Neural cell (in vitro differentiated cells): Measurements from ENCODE around the gene MRPS34. TPM values are rescaled to one million over a fixed set of nuclear protein-coding genes. Genes with fewer than 3 reads are reported as not detected.

Experiments
- H2AFZ ChIP-seq: fragments of 200-600, 300-800 bp; sonication (generic), shearing (Covaris generic); 2 replicates; pipeline ENCODE4 v1.6.0; 2014; ENCODE audit warnings: low read depth, mild to moderate bottlenecking, antibody characterized with exemption, low read length, moderate library complexity
- H3F3A ChIP-seq: fragments of 200-600 bp; shearing (Covaris generic); 2 replicates; pipeline ENCODE4 v1.6.1; 2016; ENCODE audit warnings: mild to moderate bottlenecking, moderate library complexity, mixed read lengths, antibody characterized with exemption, low read length; ENCODE audit not compliant: insufficient read depth, poor library complexity, severe bottlenecking
- H3K27ac ChIP-seq: fragments of 200-600, 300-800 bp; sonication (generic), shearing (Covaris generic); 2 replicates; pipeline ENCODE4 v1.5.1; 2014; ENCODE audit warnings: mild to moderate bottlenecking, low read length, moderate library complexity
- H3K27me3 ChIP-seq: fragments of 300-800, 200-600 bp; sonication (generic), shearing (Covaris generic); 2 replicates; pipeline ENCODE4 v1.6.0; 2014; ENCODE audit warnings: mild to moderate bottlenecking, low read depth, low read length, moderate library complexity; ENCODE audit not compliant: insufficient read depth
- H3K36me3 ChIP-seq: fragments of 300-800, 200-600 bp; sonication (generic), shearing (Covaris generic); 2 replicates; pipeline ENCODE4 v1.5.1; 2014; ENCODE audit warnings: mild to moderate bottlenecking, antibody characterized with exemption, low read length, moderate library complexity; ENCODE audit not compliant: insufficient read depth
- H3K4me2 ChIP-seq: fragments of 300-800, 200-600 bp; sonication (generic), shearing (Covaris generic); 2 replicates; pipeline ENCODE4 v1.6.0; 2014; ENCODE audit warnings: mild to moderate bottlenecking, low read length
- H3K4me3 ChIP-seq: fragments of 300-800, 200-600 bp; sonication (generic), shearing (Covaris generic); 2 replicates; pipeline ENCODE4 v1.5.1; 2014; ENCODE audit warnings: mild to moderate bottlenecking, low read length, moderate library complexity
- H3K79me2 ChIP-seq: fragments of 200-600 bp; shearing (Covaris generic); replicated peaks from 2 replicates; pipeline ENCODE4 v1.6.0; 2014; ENCODE audit warnings: mild to moderate bottlenecking, low read length, moderate library complexity; ENCODE audit not compliant: insufficient read depth
- H3K9ac ChIP-seq: fragments of 300-800, 200-600 bp; sonication (generic), shearing (Covaris generic); 2 replicates; pipeline ENCODE4 v1.6.1; 2016; ENCODE audit warnings: mild to moderate bottlenecking, low read length, mixed read lengths
- H3K9me2 ChIP-seq: fragments of 200-600 bp; shearing (Covaris generic); 2 replicates; pipeline ENCODE4 v1.6.1; 2016; ENCODE audit warnings: mild to moderate bottlenecking, low read length, mixed read lengths; ENCODE audit not compliant: insufficient read depth
- H3K9me3 ChIP-seq: fragments of 200-600, 300-800 bp; sonication (generic), shearing (Covaris generic); 2 replicates; pipeline ENCODE4 v1.6.1; 2016; ENCODE audit warnings: mild to moderate bottlenecking, mixed run types, low read length, moderate library complexity, mixed read lengths
- H4K20me1 ChIP-seq: fragments of 200-600 bp; shearing (Covaris generic); 2 replicates; pipeline ENCODE4 v1.6.1; 2016; ENCODE audit warnings: mild to moderate bottlenecking, mixed run types; ENCODE audit not compliant: insufficient read depth
- CTCF ChIP-seq: fragments of 450-650 bp; IDR thresholded peaks from 2 replicates; pipeline ENCODE4 v1.5.1; 2014; ENCODE audit warnings: antibody characterized with exemption, mild to moderate bottlenecking, moderate library complexity; ENCODE audit not compliant: poor library complexity, severe bottlenecking
- EP300 ChIP-seq: fragments of 450-650 bp; conservative IDR thresholded peaks from 2 replicates; pipeline ENCODE4 v1.6.1; 2014; ENCODE audit warnings: antibody characterized with exemption, mild to moderate bottlenecking, moderate library complexity; ENCODE audit not compliant: poor library complexity, severe bottlenecking
- EZH2 ChIP-seq: fragments of 200-600, 300-800 bp; shearing (Covaris generic), sonication (generic); IDR thresholded peaks from 2 replicates; pipeline ENCODE4 v1.6.1; 2014; ENCODE audit warnings: antibody characterized with exemption, low read length, borderline replicate concordance, mild to moderate bottlenecking; ENCODE audit not compliant: insufficient read depth, poor library complexity, severe bottlenecking
- MXI1 ChIP-seq: fragments of 450-650 bp; conservative IDR thresholded peaks from 2 replicates; pipeline ENCODE4 v1.6.1; 2014; ENCODE audit warnings: antibody characterized with exemption, mild to moderate bottlenecking; ENCODE audit not compliant: poor library complexity, severe bottlenecking
- POLR2AphosphoS5 ChIP-seq: IDR thresholded peaks from 2 replicates; pipeline ENCODE4 v1.6.1; 2012
- RAD21 ChIP-seq: fragments of 450-650 bp; conservative IDR thresholded peaks from 2 replicates; pipeline ENCODE4 v1.6.1; 2014; ENCODE audit warnings: antibody characterized with exemption, mild to moderate bottlenecking, moderate library complexity
- REST ChIP-seq: IDR thresholded peaks from 2 replicates; pipeline ENCODE4 v1.6.1; 2012; ENCODE audit warnings: borderline replicate concordance
- SMC3 ChIP-seq: fragments of 450-650 bp; conservative IDR thresholded peaks from 2 replicates; pipeline ENCODE4 v1.6.1; 2014; ENCODE audit warnings: antibody characterized with exemption, mild to moderate bottlenecking, moderate library complexity; ENCODE audit not compliant: poor library complexity
- TAF1 ChIP-seq: IDR thresholded peaks from 2 replicates; pipeline ENCODE4 v1.6.1; 2012; ENCODE audit warnings: low read depth
- polyA plus RNA-seq: library from polyadenylated mRNA; depleted of rRNA; stranded (reverse); fragments of >200 nt; gene quantifications from 2 replicates; pipeline ENCODE4 v1.2.3, GENCODE V29; 2014

MRPS34 gene
- polyA plus RNA-seq, 1 donor from 2014 or later = 113 TPM

GRCh38 chr16:1794908-1795666 is 22.2 kb upstream of the MRPS34 start:
- no peaks in the 10 kb centered on the region for H3K36me3 ChIP-seq

More at GRCh38 chr16:1794908-1795666, 22.2 kb upstream of the MRPS34 start:
- no peak overlapping the region for H3K9ac ChIP-seq
- no peaks in the 10 kb centered on the region for H3K9me3 ChIP-seq
- H3F3A ChIP-seq = no peaks in the 10 kb centered on the region
- TF ChIP-seq SMC3 = no peak
- TF ChIP-seq TAF1 = no peak
- TF ChIP-seq RAD21 = no peak
- TF ChIP-seq CTCF = no peak
- TF ChIP-seq EP300 = no peak
- TF ChIP-seq EZH2 = no peak
- TF ChIP-seq MXI1 = no peak
- no peak for TF ChIP-seq REST
- TF ChIP-seq POLR2AphosphoS5 = no peak
- no peaks in the 10 kb centered on the region for H3K79me2 ChIP-seq
- H3K4me3 ChIP-seq = no peak overlapping the region
- H3K9me2 ChIP-seq = no peaks in the 10 kb centered on the region
- no peak overlapping the region for H2AFZ ChIP-seq
- no peak overlapping the region for H3K27ac ChIP-seq
- no peaks in the 10 kb centered on the region for H4K20me1 ChIP-seq
- H3K4me2 ChIP-seq = no peak overlapping the region
- H3K27me3 ChIP-seq = no peaks in the 10 kb centered on the region
